ENCODE measurements around the gene FMN2.

The FMN2 gene

DNA sequence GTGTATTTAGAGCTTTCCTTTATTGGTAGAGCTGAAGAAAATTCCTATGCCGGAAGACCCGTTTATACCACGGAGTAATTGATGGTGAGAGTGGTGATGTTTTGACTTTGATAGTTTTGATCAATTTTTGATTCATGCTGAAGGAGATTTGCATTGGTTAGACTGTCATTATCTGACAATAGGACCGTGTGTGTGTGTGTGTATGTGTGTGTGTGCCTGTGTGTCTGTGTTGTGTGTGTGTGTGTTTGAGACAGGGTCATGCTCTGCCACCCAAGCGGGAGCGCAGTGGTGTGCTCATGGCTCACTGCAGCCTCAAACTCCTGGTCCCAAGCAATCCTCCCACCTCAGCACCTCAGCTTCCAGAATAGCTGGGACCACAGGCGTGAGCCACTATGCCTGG lies 9.6 kb downstream of the FMN2 start:
- Histone ChIP-seq H3K4me2 (ENCODE audit: low read depth, low read length, poor library complexity, severe bottlenecking) (no peak overlapping the region), H3F3A (ENCODE audit: insufficient read depth) (no peaks in the 10 kb centered on the region), H3K4me3 (ENCODE audit: insufficient read depth, low read length, poor library complexity, severe bottlenecking) (no peak overlapping the region), H3K9ac (ENCODE audit: low read length) (no peak overlapping the region), H2AFZ (ENCODE audit: low read depth, low read length, severe bottlenecking) (no peak overlapping the region), H3K27ac (ENCODE audit: low read depth, low read length) (no peak overlapping the region), H3K9me2 (replicated peaks; ENCODE audit: insufficient read depth, low read length) (no peaks in the 10 kb centered on the region), H4K20me1 (ENCODE audit: low read depth, low read length) (no peaks in the 10 kb centered on the region), H3K27me3 (ENCODE audit: low read length) (no peaks in the 10 kb centered on the region), H3K79me2 (ENCODE audit: insufficient read depth, low read length) (no peaks in the 10 kb centered on the region), H3K36me3 (ENCODE audit: low read length) (no peaks in the 10 kb centered on the region), H3K9me3 (ENCODE audit: insufficient read depth, low read length) (no peaks in the 10 kb centered on the region)
- no peak for TF ChIP-seq EZH2phosphoT487 (conservative IDR thresholded peaks at IDR 0.05; ENCODE audit: low read length)
- TF ChIP-seq, protein P1, sequence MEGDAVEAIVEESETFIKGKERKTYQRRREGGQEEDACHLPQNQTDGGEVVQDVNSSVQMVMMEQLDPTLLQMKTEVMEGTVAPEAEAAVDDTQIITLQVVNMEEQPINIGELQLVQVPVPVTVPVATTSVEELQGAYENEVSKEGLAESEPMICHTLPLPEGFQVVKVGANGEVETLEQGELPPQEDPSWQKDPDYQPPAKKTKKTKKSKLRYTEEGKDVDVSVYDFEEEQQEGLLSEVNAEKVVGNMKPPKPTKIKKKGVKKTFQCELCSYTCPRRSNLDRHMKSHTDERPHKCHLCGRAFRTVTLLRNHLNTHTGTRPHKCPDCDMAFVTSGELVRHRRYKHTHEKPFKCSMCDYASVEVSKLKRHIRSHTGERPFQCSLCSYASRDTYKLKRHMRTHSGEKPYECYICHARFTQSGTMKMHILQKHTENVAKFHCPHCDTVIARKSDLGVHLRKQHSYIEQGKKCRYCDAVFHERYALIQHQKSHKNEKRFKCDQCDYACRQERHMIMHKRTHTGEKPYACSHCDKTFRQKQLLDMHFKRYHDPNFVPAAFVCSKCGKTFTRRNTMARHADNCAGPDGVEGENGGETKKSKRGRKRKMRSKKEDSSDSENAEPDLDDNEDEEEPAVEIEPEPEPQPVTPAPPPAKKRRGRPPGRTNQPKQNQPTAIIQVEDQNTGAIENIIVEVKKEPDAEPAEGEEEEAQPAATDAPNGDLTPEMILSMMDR (IDR thresholded peaks at IDR 0.05; ENCODE audit: insufficient read depth, low read length, poor library complexity, severe bottlenecking) = no peak

DNA sequence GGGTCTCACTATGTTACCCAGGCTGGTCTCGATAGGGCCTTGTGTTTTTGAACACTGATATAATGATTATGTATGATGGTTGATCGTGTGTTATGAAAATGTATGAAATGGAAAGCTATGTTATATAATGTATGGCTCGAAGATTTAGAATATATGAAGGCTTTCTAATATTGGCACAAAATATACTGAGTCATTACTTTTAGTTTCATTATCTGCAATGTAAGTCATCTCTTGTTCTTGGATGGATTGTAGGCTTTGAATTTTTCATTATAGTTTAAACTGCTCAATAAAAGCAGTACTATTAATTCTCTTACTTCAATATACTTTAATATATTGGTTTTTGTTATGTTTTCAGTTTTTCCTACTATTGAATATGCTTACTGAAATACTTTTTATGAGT lies 10.1 kb downstream of the FMN2 start:
- H3K4me2 ChIP-seq (ENCODE audit: low read depth, low read length, poor library complexity, severe bottlenecking) = no peak overlapping the region
- H3K4me3 ChIP-seq (ENCODE audit: insufficient read depth, low read length, poor library complexity, severe bottlenecking) = no peak overlapping the region
- H3K9me3 ChIP-seq (ENCODE audit: insufficient read depth, low read length) = no peaks in the 10 kb centered on the region

DNA sequence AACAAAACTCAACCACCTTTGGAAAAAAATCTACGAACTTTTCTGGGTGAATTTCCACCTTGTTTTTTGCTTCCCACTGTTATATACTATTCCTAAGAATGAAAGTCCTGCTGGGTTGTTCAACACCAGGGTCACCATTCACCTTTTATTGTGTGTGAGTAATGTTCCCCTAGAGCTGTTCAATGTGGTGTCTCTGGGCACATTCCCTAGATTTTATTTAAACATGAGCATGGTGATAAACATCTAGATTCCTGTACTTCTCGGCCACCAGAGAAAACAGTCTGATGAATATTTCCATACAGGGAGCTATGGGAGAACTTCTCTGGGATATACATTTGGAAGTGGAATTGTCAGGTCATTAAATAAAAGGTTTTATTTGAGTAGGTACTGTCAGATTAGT lies 13.0 kb downstream of the FMN2 start:
- no peak overlapping the region for H3K4me2 ChIP-seq (ENCODE audit: low read depth, low read length, poor library complexity, severe bottlenecking)
- H3K36me3 ChIP-seq (ENCODE audit: low read length) = no peaks in the 10 kb centered on the region
- no peaks in the 10 kb centered on the region for H3K9me3 ChIP-seq (ENCODE audit: insufficient read depth, low read length)
- no peak overlapping the region for H2AFZ ChIP-seq (ENCODE audit: low read depth, low read length, severe bottlenecking)
- no peaks in the 10 kb centered on the region for H3K27me3 ChIP-seq (ENCODE audit: low read length)
- no peak overlapping the region for H3K4me3 ChIP-seq (ENCODE audit: insufficient read depth, low read length, poor library complexity, severe bottlenecking)
- no peaks in the 10 kb centered on the region for H3F3A ChIP-seq (ENCODE audit: insufficient read depth)
- H3K9me2 ChIP-seq (replicated peaks; ENCODE audit: insufficient read depth, low read length) = no peaks in the 10 kb centered on the region
- H3K27ac ChIP-seq (ENCODE audit: low read depth, low read length) = no peak overlapping the region
- TF ChIP-seq, protein P1 (IDR thresholded peaks at IDR 0.05; ENCODE audit: insufficient read depth, low read length, poor library complexity, severe bottlenecking) = no peak
- no peak for TF ChIP-seq EZH2phosphoT487 (conservative IDR thresholded peaks at IDR 0.05; ENCODE audit: low read length)
- H3K79me2 ChIP-seq (ENCODE audit: insufficient read depth, low read length) = no peaks in the 10 kb centered on the region
- H4K20me1 ChIP-seq (ENCODE audit: low read depth, low read length) = no peaks in the 10 kb centered on the region
- H3K9ac ChIP-seq (ENCODE audit: low read length) = no peak overlapping the region

More for the DNA sequence above, 10.1 kb downstream of the FMN2 start:
- no peaks in the 10 kb centered on the region for H3F3A ChIP-seq (ENCODE audit: insufficient read depth)
- H4K20me1 ChIP-seq (ENCODE audit: low read depth, low read length) = no peaks in the 10 kb centered on the region
- TF ChIP-seq, protein P1 (IDR thresholded peaks at IDR 0.05; ENCODE audit: insufficient read depth, low read length, poor library complexity, severe bottlenecking) = no peak
- TF ChIP-seq EZH2phosphoT487 (conservative IDR thresholded peaks at IDR 0.05; ENCODE audit: low read length) = no peak
- H2AFZ ChIP-seq (ENCODE audit: low read depth, low read length, severe bottlenecking) = no peak overlapping the region
- H3K36me3 ChIP-seq (ENCODE audit: low read length) = no peaks in the 10 kb centered on the region
- H3K27me3 ChIP-seq (ENCODE audit: low read length) = no peaks in the 10 kb centered on the region
- no peak overlapping the region for H3K27ac ChIP-seq (ENCODE audit: low read depth, low read length)
- H3K9ac ChIP-seq (ENCODE audit: low read length) = no peak overlapping the region
- H3K79me2 ChIP-seq (ENCODE audit: insufficient read depth, low read length) = no peaks in the 10 kb centered on the region
- no peaks in the 10 kb centered on the region for H3K9me2 ChIP-seq (replicated peaks; ENCODE audit: insufficient read depth, low read length)

All from SU-DHL-6 (cell line).